Hematopoietic multipotent progenitor cell treated with erythropoietin and hydrocortisone succinate and interleukin-3 and kit ligand, for 8 days (in vitro differentiated cells): ENCODE measurements around the gene RFLNA.

Experiments
- DNase-seq: peaks from one replicate; pipeline ENCODE4 v3.0.0-alpha.2; 2015

Gene RFLNA

DNA sequence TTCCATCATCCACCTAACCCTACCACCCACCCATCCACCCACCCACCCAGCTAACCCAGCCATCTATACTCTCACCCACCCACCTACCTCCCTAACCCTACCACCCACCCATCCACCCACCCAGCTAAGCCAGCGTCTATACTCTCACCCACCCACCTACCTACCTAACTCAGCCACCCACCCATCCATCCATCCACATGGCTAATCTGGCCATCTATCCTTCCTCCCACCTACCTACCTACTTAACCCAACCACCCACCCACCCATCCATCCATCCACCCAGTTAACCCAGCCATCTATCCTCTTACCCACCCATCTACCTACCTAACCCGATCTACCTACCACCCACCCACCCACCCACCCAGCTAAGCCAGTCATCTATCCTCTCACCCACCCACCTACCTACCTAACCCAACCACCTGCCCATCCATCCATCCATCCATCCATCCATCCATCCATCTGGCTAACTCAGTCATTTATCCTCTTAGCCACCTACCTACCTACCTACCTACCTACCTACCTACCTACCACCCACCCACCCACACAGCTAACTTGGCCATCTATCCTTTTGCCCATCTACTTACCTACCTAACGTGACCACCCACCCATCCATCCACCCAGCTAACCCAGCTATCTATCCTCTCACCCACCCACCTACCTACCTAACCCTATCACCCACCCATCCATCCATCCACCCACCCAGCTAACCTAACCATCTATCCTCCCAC lies 44.1 kb downstream of the RFLNA start:
- DNase-seq = no peak

DNA sequence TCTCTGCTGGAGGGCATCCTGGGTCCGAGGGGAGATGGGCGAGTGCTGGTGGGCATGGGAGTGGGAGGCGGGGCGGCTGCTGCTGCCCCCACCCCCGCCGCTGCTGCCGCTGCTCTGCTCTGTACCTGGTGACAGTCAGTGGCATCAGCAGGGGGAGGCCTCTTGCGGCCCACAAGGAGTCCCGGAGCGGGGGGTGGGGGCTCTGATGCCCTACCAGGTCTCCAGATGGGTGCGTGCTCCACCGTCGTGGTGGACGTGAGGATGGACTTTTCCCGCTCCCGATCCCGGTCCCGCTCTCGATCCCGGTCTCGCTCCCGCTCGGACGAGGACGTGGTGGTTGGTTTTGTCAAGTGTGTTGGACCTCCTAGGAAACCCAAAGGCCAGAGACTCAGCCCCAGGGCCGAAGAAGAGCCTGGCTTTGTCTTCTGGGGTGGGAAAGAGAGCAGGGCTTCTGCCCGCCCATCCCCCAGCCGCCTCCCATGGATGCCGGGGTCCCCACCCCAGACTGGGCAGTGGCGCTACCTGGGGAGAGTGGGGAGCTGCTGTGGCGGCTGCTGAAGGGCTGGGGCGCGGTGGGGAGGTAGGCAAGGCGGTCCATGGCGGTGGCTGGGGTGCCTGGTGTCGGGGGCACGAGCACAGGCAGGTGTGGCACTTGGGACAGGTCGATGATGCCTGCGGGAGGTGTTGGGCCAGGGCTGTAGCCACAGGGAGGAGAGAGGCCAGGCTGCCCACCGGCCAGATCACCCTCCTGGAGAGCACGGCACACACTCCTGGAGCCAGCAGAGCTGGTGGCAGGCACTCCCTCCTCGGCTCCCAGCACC lies 45.4 kb downstream of the RFLNA start:
- no peak for DNase-seq

DNA sequence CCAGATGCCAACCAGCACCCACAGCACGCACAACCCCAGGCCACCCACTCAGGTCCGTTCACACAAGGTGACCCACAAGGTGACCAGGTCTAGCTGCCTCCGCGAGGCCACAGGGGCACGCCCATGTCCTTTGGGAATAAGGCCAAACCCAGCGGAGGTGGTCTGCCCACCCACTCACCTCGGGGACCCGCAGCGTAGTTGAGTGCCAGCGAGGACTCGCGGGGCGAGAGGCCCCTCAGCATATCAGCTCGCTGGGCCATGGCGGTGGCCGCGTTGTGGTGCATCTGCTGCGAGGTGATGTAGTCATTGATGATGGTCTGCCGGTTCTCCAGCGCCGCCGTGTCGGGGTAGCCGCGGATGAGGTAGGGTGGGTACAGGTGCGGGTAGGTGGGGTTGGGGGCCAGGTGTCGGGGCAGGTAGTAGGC lies 46.8 kb downstream of the RFLNA start:
- no peak for DNase-seq

DNA sequence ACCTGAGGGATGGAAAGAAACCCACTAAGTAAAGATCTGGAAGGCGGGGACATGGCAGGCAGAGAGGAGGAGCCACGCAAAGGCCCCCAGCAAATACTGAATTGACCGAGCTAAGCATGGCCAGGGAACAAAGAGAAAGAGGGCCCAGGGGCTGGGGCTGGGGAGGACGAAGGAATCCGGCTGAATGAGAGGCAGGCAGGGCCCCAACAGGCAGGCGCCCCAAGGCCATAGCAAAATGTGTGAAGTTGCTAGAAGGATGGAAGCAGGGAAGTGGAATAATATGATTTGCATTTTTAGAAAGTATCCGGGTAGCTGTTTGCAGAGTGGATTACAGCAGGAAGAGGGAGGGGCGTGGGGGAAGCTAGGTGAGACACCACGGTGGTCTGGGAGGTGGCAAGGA lies 49.1 kb downstream of the RFLNA start:
- no peak for DNase-seq

DNA sequence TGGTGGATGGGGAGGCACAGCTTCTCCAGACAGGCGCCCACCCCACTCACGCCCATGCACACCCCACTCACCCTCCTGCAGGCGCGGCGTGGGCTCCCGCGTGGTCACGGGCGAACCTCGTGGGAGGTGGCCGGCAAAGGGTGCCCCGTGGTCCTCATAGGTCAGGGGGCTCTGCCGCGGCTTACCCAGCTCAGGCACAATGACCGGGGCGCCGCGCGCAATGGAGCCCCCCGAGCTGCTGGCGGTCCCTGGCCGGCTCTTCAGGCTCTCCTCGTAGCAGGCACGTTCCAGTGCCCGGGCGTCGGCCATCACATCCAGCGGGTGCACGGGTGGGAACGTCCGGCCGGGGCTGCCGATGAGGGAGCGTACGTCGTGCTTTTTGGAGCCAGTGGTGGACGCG lies 49.6 kb downstream of the RFLNA start:
- no peak for DNase-seq

DNA sequence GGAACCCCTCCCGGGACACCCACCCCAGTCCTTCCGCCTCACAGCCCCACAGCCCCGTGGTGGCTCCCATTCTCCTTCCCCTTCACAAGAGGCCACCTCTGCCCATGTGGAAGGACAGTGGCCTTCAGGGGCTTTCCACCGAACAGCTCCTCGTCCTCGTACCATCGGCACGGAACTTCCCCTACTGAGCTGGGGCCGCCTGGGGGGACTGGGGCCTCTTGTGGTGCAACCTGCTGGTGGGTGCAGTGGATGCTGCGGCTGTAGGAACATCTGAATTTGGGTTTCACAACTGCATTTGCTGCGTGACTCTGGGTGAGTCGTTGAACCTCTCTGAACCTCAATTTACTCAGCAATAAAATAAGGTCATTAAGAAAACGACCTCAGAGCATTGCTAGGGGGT lies 50.9 kb downstream of the RFLNA start:
- DNase-seq = no peak

DNA sequence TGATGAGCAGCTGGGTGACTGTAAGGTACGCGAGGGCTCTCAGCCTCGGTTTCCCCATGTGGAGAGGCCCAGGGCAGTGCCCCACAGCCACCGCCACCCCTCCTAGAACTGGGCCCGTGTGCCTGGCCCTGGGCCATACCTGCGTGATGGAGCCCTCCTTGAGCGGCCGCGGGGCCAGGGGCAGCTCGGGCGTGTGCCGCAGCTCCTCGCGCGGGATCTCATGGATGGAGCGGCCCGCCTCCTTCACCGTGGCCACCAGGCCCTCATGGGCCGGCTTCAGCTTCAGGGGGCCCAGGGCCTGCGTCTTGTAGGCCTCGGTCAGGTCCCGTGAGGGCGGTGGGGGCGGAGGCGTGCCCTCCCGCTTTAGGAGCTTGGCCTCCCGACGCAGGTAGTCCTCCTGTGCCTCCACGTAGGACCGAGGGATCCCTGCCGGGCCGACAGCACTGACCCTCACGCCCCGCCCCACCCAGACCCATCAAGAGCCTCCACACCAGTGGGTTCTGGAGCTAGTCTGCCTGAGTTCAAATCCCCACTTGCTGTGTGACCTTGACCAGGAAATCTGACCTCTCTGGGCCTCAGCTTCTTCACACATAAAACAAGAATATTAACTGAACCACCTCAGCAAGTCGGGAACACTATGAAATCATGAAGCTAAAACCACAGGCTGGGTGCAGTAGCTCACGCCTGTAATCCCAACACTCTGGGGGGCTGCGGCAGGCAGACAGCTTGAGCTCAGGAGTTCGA lies 51.7 kb downstream of the RFLNA start:
- DNase-seq = no peak

DNA sequence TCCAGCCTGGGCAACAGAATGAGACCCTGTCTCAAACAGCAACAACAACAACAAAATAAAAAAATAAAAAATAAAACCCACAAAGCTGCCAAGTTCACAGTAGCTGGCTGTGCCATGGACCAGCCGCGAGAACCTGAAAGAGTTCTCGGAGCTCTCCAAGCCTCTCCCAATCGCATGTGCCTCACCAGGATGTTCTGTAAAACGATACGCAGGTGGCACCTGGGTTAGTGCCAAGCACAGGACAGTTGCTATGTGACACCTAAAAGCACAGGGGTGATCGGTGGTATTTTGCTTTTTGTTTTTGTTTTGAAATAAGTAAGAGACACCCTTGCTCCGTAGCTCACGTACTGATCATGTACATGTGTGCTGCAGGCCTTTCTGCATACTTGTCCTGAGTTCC lies 52.4 kb downstream of the RFLNA start:
- DNase-seq = no peak

DNA sequence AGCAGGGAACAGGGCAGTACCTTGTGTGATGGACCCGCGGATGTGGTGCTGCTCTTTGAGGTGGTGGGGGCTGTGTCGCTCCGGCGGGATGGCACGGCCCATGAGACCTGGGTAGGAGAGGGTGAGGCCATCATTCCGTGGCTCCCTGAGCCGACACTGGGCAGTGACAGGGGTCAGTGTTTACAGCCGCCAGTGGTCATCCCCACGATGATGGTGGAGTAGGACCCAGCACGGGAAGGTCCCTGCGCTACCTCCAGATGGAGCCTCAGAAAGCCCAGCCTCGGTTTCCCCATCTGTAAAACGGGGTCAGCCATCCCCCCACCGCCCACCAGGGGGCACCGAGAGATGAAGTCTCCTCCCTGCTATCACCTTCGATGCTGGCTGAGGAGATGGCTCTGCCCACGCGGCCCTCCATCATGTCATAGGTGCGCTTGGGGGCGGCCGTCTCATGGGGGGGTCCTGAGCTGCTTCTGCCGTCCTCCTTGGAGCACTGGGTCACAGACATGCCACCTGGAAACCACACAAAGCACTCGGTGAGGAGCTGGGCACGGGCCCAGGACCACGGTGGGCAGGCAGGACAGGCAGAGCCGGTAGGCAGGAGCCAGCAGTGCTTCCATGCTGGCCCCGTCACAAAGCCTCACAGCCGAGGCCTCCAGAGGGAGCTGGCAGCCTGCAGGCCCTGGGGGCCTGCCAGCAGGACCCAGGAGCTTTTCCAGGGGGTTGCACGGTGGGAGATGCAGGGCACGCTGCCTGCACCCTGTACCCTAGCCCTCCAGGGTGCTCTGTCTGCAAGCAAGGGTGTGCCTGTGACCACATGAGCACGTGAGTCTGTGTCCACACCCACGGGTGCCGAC lies 53.1 kb downstream of the RFLNA start:
- no peak for DNase-seq

DNA sequence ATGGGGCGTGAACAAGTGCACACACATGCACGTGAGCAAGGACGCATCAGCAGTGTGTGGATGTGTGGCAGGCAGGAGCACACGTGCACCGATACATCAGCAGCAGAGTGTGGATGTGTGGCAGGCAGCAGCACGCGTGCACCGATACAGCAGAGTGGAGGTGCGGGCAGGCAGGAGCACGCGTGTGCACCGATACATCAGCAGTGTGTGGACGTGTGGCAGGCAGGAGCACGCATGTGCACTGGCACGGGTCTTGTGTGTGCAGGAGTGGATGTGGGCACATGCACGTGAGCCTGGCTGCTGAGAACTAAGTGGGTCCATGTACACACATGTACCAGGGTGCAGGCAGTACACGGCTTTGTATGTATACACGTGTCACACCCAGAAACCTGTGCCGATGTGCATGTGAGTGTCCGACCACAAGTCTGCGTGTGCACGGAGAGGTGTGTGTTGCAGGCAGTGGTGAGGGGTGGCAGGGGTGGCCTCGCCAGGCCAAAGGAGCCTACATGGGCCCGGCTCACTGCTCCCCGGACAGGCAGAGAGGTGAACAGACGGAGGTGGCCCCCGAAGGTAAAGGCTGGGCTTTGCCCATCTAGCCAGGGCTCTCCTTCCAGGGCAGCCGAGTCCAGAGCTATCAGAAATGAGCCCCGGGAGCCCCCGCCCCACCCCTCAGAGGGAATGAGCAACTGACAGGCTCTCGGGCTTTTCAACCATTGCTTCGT lies 53.9 kb downstream of the RFLNA start:
- DNase-seq = no peak

DNA sequence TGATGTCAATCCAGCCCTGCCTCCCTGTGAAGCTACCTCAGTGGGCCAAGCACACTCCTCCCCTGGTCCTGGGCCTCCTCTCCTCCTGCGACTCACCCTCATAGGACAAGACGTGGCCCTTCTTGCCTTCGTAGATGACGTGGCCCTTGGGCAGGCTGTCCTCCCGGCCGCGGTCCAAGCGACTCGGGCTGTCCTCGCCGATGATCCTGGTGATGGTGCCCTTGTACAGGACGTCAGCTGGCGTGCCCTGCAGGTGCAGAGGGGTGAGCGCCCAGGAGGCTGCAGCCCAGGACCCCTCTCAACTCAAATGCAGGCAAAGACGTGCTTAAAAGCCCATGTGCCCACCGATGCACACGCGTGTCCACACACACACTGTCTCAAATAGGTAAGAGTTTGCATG lies 55.6 kb downstream of the RFLNA start:
- no peak for DNase-seq

DNA sequence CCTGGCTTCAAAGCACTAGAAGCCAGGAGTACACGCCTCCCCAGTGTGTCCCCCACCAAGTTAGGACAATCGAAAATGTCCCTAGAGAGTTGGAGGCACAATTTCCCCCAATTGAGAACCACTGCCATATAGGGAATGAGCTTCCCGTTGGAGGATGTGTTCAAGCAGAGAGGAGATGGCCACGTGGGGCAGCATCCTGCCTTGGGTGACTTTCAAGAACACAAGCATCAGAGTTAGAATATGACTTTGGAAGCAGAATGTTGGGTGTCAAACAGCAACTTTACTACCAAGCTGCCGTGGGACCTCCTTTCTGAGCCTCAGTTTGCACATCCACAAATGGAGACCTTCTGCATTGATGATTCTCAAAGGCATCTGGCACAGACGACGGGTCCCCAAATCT lies 56.5 kb downstream of the RFLNA start:
- no peak for DNase-seq

DNA sequence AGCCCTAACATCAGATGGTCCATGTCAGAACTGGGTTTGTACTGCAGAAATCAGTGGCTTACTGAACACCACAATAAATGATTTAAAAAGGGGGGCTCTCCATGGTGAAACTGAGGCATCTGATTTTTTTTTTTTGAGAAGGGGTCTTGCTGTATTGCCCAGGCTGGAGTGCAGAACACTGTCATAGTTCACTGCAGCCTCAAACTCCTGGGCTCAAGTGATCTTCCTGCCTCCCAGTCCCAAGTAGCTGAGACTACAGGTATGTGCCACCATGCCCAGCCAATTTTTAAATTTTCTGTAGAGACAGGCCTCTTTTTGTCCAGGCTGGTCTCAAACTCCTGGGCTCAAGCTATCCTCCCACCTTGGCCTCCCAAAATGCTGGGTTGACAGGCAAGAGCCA lies 57.4 kb downstream of the RFLNA start:
- no peak for DNase-seq

DNA sequence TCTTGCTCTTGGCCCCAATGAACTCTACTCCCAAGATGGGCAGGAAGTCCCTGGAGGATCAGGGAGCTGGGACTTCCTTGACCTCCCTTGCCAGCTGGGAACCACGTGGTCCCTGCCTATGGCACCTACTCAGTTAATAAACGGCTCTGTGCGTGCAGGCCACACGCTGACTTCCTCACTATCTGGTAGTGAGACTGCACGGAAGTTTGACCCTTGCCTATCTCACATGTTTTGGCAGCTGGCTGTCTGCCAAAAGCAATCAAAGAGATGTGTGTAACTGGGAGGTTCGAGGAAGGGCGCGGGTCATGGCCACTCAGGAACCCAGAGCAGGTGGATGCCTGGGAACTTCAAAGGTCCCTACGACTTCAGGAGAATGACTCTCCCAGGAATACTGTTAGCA lies 57.9 kb downstream of the RFLNA start:
- DNase-seq = peak; percentile 88

DNA sequence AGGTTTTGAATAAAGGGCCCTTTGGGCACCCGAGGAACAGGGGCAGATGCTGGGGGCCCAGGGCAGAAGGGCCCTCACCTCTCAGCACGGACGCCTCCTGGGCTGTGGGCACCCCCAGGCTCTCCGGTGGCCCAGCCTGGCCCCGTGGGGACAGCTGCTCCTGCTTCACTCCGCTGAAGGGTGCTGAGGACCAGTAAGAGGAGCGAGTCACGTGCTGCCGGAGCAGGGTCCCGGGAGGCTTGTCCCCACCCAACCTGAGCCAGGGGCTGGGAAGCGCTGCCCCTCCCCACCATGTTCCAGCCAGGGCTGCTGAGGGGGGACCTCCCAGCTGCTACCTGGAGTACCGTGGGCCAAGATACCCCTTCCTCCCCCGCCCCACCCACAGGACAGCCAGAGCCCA lies 59.5 kb downstream of the RFLNA start:
- DNase-seq = no peak

DNA sequence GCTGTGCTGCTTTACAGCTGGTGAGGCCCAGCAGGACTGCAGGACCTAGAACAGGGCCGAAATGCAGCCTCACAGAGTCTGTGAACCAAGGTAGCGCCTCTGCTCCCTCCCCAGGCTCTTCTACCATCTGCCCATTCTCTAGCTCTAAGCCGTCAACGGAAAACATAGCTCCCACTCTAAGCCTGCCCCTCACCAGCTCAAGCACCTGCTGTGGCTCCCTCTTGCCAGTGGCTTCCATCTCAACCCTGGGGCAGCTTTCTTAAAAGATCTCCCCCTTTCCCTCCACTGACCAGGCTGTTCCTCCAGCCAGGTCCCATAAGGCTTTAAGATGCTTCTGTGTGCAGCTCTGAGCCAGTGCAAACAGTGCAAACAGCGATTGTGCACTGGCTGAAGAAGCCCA lies 61.3 kb downstream of the RFLNA start:
- DNase-seq = no peak

DNA sequence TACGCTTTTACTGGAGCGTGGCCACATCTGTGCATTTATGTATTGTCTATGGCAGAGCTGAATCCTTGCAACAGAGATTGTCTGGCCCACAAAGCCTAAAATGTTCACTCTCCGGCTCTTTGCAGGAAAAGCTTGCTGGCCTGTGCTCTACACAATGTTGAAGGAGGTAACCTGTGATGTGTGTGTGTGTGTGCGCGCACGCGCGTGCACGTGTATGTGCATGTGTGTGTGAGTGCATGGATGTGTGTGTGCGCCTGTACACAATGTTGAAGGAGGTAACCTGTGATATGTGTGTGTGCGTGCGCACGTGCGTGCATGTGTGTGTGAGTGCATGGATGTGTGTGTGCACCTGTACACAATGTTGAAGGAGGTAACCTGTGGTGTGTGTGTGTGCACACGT lies 62.7 kb downstream of the RFLNA start:
- DNase-seq = no peak

DNA sequence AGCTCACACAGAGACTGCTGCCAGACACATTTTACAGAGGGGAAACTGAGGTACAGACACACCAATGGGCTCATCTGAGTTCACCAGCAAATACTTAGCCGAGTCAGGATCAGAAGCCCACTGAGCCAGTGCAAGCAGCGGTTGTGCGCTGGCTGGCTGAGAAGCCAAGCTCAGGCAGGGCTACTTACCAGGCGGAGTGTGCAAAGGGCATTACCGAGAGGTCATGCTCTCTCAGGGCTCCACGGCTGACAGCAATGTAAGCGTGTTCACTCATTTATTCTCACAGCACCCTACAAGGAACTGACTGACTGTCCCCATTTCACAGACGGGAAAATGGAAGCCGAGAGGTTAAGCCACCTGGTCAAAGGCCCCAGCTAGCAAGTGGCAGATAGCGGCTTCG lies 63.7 kb downstream of the RFLNA start:
- no peak for DNase-seq

DNA sequence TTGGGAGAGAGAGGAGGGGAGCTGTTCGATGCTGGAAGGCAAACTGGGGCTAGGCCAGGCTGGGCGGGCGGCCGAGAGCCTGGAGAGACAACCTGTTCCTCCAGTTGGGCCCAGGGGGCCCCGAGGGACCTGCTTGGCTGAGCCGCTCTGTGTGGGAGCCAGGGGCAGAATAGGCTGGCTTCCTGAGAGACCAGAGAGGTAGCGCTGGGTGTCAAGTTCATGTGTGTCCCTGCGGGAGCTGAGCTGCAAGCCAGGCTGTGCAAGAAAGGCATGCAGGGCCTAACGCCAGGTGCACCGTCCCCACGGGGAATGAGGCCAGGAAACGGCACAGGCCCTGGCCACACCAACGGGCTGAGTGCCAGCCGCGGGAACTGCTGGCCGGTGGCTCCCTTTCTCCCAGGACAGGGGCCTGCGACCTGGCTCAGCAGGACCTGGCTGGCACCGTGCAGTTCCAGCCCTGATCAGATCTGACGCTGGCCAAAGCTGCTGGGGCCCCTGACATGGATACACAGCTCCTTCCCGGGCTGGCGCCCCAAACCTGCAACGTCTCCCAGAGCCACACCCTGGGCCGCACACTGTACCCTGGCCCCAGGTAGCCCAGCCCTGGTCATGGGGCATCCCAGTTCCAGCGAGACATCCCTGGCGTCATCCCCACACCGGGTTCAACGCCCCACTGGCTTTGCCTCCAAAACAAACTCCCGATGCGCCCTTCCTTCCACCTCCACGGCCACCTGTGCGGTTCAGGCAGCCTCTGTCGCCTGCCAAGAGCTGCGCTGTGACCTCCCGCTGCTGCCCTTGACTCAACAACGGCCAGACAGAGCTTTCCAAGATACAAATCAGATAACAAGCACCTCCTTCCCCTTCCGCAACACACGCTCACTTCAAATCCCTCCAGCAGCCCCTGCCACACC lies 65.0 kb downstream of the RFLNA start:
- no peak for DNase-seq

DNA sequence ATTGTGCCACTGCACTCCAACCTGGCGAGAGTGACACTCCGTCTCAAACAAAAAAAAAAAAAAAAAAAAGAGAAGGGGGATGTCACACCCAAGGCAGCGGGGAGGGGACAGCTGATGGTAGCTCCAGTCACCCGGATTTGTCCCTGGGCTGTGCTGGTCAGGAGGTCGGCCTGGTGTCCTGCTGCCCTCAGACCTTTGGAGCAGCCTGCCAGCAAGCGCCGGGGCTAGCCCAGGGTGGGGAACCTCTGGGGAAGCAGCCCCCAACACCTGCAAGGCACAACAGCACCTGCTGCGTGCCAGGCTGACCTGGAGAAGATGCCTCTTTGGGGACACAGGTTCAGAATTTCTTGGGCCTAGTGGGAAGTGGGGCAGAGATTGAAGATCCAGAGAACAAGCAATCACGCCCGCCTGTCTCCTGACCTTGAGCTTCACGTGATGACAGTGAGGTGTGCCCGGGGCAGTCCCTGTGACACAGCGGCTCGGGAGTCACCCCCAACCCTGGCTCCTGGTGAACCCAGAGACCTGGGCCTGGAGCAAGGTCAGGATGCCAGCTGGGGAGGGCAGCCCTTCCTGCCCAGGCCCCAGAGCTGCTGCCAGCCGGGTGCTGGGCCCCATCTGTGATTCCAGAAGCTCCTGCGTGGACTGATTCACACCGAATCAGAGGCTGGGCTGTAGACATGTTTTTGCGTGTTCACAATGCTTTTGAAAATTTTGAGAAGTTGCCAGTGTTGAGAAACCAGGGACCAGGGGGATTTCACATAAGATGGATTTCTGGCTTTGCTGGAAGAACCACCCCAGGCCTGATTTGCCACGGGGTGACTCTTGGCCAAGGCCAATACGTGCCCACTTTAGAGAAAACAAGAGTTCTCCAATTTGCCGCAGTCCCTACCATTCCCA lies 66.4 kb downstream of the RFLNA start:
- DNase-seq = no peak
